K562 (cell line): ENCODE results near the gene GAD1. TPM values are rescaled to one million over a fixed set of nuclear protein-coding genes. Genes with fewer than 3 reads are reported as not detected.

ENCODE experiments used
- ATAC-seq: fragments of 200-7000 bp; cut with Tn5 transposase; 3 replicates; pipeline ENCODE4 v1.9.1; 2020; ENCODE audit warnings: moderate library complexity
- BruUV-seq: library from RNA; stranded (reverse); fragments of 400-500 nt; replicated peaks from 2 replicates; lab custom pipeline; 2021; lab: Mats Ljungman, UMichigan
- CTCF ChIA-PET: fragments of 300-600 bp; formaldehyde crosslinking; extraction: SDS; loops from one replicate; lab custom pipeline; 2021; ENCODE audit warnings: low intra/inter-chr PET ratio; lab: Yijun Ruan, JAX
- POLR2A ChIA-PET: fragments of 300-600, 350-650 bp; sonication (Branson Sonifier 250); formaldehyde crosslinking; extraction: SDS; loops from one replicate; lab custom pipeline; 2021; ENCODE audit warnings: antibody characterized with exemption, inconsistent platforms; lab: Yijun Ruan, JAX
- DNase-seq, 4 experiments: peaks; one replicate each; pipeline versions ENCODE4 v3.0.0 to v3.0.0-alpha.2; 2011 to 2018; ENCODE audit warnings: low spot score in 3 of 4, mixed read lengths in 3 of 4; ENCODE audit errors: extremely low read depth in 1 of 4
- FAIRE-seq: peaks from 2 replicates; lab custom pipeline; 2011; peaks lifted over from hg19 to GRCh38; lab: Jason Lieb, UNC
- H2AFZ ChIP-seq: 2 replicates; pipeline ENCODE4 v1.6.0; 2011; ENCODE audit warnings: low read depth, low read length, control low read depth, inconsistent platforms
- H3K27ac ChIP-seq: fragments of 200-600 bp; 3 replicates; pipeline ENCODE4 v1.8.0; 2011; ENCODE audit warnings: low read depth, mild to moderate bottlenecking, control low read depth, inconsistent platforms, low read length, moderate library complexity, mixed read lengths; ENCODE audit errors: extremely low read depth
- H3K27me3 ChIP-seq, 2 experiments: fragments of 300-600 bp in 1 of 2; 2 replicates in 1 of 2; 3 replicates in 1 of 2; pipeline versions ENCODE4 v1.6.0 to v1.8.0; 2011; ENCODE audit warnings: inconsistent platforms in 2 of 2, low read length in 2 of 2, mild to moderate bottlenecking in 1 of 2, mixed read lengths in 1 of 2, moderate library complexity in 1 of 2; ENCODE audit not compliant: control insufficient read depth in 2 of 2, insufficient read depth in 2 of 2
- H3K36me3 ChIP-seq: fragments of 300-600 bp; 3 replicates; pipeline ENCODE4 v1.8.0; 2011; ENCODE audit warnings: mild to moderate bottlenecking, low read length, inconsistent platforms; ENCODE audit not compliant: control insufficient read depth, insufficient read depth
- H3K4me1 ChIP-seq, 2 experiments: fragments of 200-600 bp in 1 of 2; replicated peaks in 1 of 2; 2 replicates in 1 of 2; 3 replicates in 1 of 2; pipeline versions ENCODE4 v1.5.1 to v1.8.0; 2011; ENCODE audit warnings: inconsistent platforms in 2 of 2, low read length in 2 of 2, mild to moderate bottlenecking in 1 of 2, mixed read lengths in 1 of 2, moderate library complexity in 1 of 2; ENCODE audit not compliant: control insufficient read depth in 2 of 2, insufficient read depth in 2 of 2
- H3K4me2 ChIP-seq: 2 replicates; pipeline ENCODE4 v1.6.1; 2011; ENCODE audit warnings: low read length, control low read depth, inconsistent platforms, mixed read lengths; ENCODE audit not compliant: insufficient read depth
- H3K4me3 ChIP-seq: fragments of 200-600 bp; sonication (generic), shearing (Covaris generic); 2 replicates; pipeline ENCODE4 v1.5.1; 2016; ENCODE audit warnings: control low read depth, inconsistent platforms
- H3K79me2 ChIP-seq: fragments of 200-600 bp; 3 replicates; pipeline ENCODE4 v1.8.0; 2011; ENCODE audit warnings: low read length, inconsistent platforms; ENCODE audit not compliant: control insufficient read depth, insufficient read depth
- H3K9ac ChIP-seq, 2 experiments: 2 replicates each; pipeline versions ENCODE4 v1.6.0 to v1.6.1; 2011; ENCODE audit warnings: low read depth in 2 of 2, low read length in 2 of 2, control low read depth in 1 of 2, inconsistent platforms in 1 of 2, mild to moderate bottlenecking in 1 of 2, mixed read lengths in 1 of 2; ENCODE audit not compliant: insufficient read depth in 1 of 2
- H3K9me1 ChIP-seq: one replicate; pipeline ENCODE4 v1.6.0; 2011; ENCODE audit warnings: inconsistent platforms, mild to moderate bottlenecking, low read length, moderate library complexity; ENCODE audit not compliant: control insufficient read depth, insufficient read depth
- H3K9me3 ChIP-seq: replicated peaks from 2 replicates; pipeline ENCODE4 v1.5.1; 2011; ENCODE audit warnings: low read depth, low read length, inconsistent platforms; ENCODE audit not compliant: control insufficient read depth, insufficient read depth
- H4K20me1 ChIP-seq: replicated peaks from 2 replicates; pipeline ENCODE4 v1.6.1; 2011; ENCODE audit warnings: low read length, inconsistent platforms, mixed read lengths; ENCODE audit not compliant: control insufficient read depth, insufficient read depth
- BCOR ChIP-seq: fragments of 450-650 bp; IDR thresholded peaks from 2 replicates; pipeline ENCODE4 v1.6.1; 2016
- HCFC1 ChIP-seq: IDR thresholded peaks from 2 replicates; pipeline ENCODE4 v1.6.1; 2012; ENCODE audit warnings: low read depth, low read length, improper control_type of control experiment
- KLF16 ChIP-seq: IDR thresholded peaks from 2 replicates; pipeline ENCODE4 v1.6.1; 2016; ENCODE audit warnings: antibody characterized with exemption
- PRDM10 ChIP-seq: fragments of 450-650 bp; IDR thresholded peaks from 2 replicates; pipeline ENCODE4 v1.6.1; 2018; ENCODE audit not compliant: partially characterized antibody
- STAT6 ChIP-seq: sonication (generic); formaldehyde crosslinking; IDR thresholded peaks from 2 replicates; pipeline ENCODE4 v1.8.1; 2023; ENCODE audit warnings: mild to moderate bottlenecking, missing genetic modification reagents
- TAF7 ChIP-seq: fragments of 450-650 bp; IDR thresholded peaks from 2 replicates; pipeline ENCODE4 v1.6.1; 2016; ENCODE audit warnings: missing genetic modification characterization, missing compliant biosample characterization
- TCF3 ChIP-seq: sonication (generic); formaldehyde crosslinking; IDR thresholded peaks from 2 replicates; pipeline ENCODE4 v1.4.0; 2020; ENCODE audit warnings: mild to moderate bottlenecking, missing genetic modification reagents
- ZKSCAN8 ChIP-seq: fragments of 200-800 bp; sonication (Bioruptor generic); IDR thresholded peaks from 2 replicates; pipeline ENCODE4 v1.6.1; 2016; ENCODE audit warnings: missing genetic modification characterization, missing compliant biosample characterization
- ZNF140 ChIP-seq: fragments of 250-450 bp; sonication (Bioruptor Pico); IDR thresholded peaks from 2 replicates; pipeline ENCODE4 v1.8.0; 2021; ENCODE audit warnings: moderate library complexity, mild to moderate bottlenecking, inconsistent platforms
- ZNF561 ChIP-seq: fragments of 450-650 bp; formaldehyde crosslinking; conservative IDR thresholded peaks from 2 replicates; pipeline ENCODE4 v1.4.0; 2020; ENCODE audit warnings: mild to moderate bottlenecking, moderate library complexity
- in situ Hi-C: fragments of 300-500 bp; cut with MboI; formaldehyde crosslinking; loops from 4 replicates; pipeline ENCODE4 v1.15.0; 2018; ENCODE audit warnings: inconsistent platforms, mixed read lengths
- intact Hi-C: fragments of 100-400 bp; cut with micrococcal nuclease; formaldehyde crosslinking; loops from 2 replicates; pipeline ENCODE4 v1.14.2; 2022
- polyA plus RNA-seq, 8 experiments: library from polyadenylated mRNA; depleted of rRNA in 4 of 8; stranded (reverse) in 5 of 8; unstranded in 3 of 8; fragments of >200 nt; fragmentation: Nextera tagmentation in 2 of 8; fragmentation: Illumina TruSeq in 1 of 8; extraction: Ambion mirVana in 2 of 8; extraction: Trizol in 1 of 8; gene quantifications; 2 replicates each; pipeline versions ENCODE4 v1.2.1 to v1.2.3, GENCODE V29; 2011 to 2014; ENCODE audit warnings: inconsistent platforms in 1 of 8, missing spikeins in 1 of 8
- total RNA-seq, 7 experiments: library from RNA; depleted of rRNA in 6 of 7; stranded (reverse); fragments of >200 nt in 6 of 7; fragmentation: Illumina TruSeq in 2 of 7; extraction: Trizol in 2 of 7; gene quantifications; 2 replicates each; pipeline versions ENCODE4 v1.2.1 to v1.2.3, GENCODE V29; 2011 to 2021; ENCODE audit warnings: low replicate concordance in 1 of 7
- TF ChIP-seq, protein P1 (sequence below), 2 experiments: fragments of 450-650 bp in 1 of 2; IDR thresholded peaks; 2 replicates each; pipeline ENCODE4 v1.6.1; 2011 to 2017; ENCODE audit warnings: low read depth in 2 of 2, antibody characterized with exemption in 1 of 2, borderline replicate concordance in 1 of 2, low read length in 1 of 2, mild to moderate bottlenecking in 1 of 2, mixed read lengths in 1 of 2; ENCODE audit not compliant: control insufficient read depth in 1 of 2
- TF ChIP-seq, protein P2 (sequence below): fragments of 450-650 bp; IDR thresholded peaks from 2 replicates; pipeline ENCODE4 v1.6.1; 2016; ENCODE audit warnings: low read depth, mild to moderate bottlenecking, moderate library complexity

The GAD1 gene
- total and polyA plus RNA-seq, 9 of the 15 experiments (the other 6 are each of a cell fraction or from before 2014, with no cell fraction given), result 2.7 to 29.1 (median 15.7) TPM

- H3K4me3 ChIP-seq, result no peak overlapping the region
- ChIA-PET POLR2A (interaction anchor here (0.6 to 0.8 kb wide), 2 partner anchors 10 to 12 kb away, joined by 3 read pairs; no protein-coding TSS in a partner anchor), CTCF (no interaction called here)
- in situ Hi-C loops, result no loop called here
- BruUV-seq, result no TSS peak
- H3K27me3 ChIP-seq, result peaks cover 22 to 29% of the 10 kb centered on the region in 2 experiments; a peak in 4 of 5 replicates
- no peak overlapping the region for H3K9ac ChIP-seq
- FAIRE-seq, result no peak
- DNase-seq, result no peak
- intact Hi-C loops, result no loop called here
- no peaks in the 10 kb centered on the region for H3K36me3 ChIP-seq
- no peaks in the 10 kb centered on the region for H3K9me3 ChIP-seq
- H4K20me1 ChIP-seq, result no peaks in the 10 kb centered on the region
- no peaks in the 10 kb centered on the region for H3K79me2 ChIP-seq
- no peak overlapping the region for H3K4me2 ChIP-seq
- ATAC-seq, result no peak
- H3K4me1 ChIP-seq, result no peaks in the 10 kb centered on the region
- H3K27ac ChIP-seq, result no peak overlapping the region
- no peaks in the 10 kb centered on the region for H3K9me1 ChIP-seq
- no peak overlapping the region for H2AFZ ChIP-seq
- TF ChIP-seq STAT6 (CRISPR knock-in tag) (no peak), KLF16 (no peak), ZNF140 (no peak), HCFC1 (no peak), TAF7 (tag) (no peak), BCOR (no peak), ZKSCAN8 (no peak), PRDM10 (no peak), TCF3 (no peak), ZNF561 (CRISPR knock-in tag) (no peak)
- TF ChIP-seq, protein P1, sequence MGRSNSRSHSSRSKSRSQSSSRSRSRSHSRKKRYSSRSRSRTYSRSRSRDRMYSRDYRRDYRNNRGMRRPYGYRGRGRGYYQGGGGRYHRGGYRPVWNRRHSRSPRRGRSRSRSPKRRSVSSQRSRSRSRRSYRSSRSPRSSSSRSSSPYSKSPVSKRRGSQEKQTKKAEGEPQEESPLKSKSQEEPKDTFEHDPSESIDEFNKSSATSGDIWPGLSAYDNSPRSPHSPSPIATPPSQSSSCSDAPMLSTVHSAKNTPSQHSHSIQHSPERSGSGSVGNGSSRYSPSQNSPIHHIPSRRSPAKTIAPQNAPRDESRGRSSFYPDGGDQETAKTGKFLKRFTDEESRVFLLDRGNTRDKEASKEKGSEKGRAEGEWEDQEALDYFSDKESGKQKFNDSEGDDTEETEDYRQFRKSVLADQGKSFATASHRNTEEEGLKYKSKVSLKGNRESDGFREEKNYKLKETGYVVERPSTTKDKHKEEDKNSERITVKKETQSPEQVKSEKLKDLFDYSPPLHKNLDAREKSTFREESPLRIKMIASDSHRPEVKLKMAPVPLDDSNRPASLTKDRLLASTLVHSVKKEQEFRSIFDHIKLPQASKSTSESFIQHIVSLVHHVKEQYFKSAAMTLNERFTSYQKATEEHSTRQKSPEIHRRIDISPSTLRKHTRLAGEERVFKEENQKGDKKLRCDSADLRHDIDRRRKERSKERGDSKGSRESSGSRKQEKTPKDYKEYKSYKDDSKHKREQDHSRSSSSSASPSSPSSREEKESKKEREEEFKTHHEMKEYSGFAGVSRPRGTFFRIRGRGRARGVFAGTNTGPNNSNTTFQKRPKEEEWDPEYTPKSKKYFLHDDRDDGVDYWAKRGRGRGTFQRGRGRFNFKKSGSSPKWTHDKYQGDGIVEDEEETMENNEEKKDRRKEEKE (IDR thresholded peaks at IDR 0.05; ENCODE audit: borderline replicate concordance in 1 of 2, control insufficient read depth in 1 of 2, low read depth in 2 of 2, low read length in 1 of 2), result no peak
- TF ChIP-seq, protein P2, sequence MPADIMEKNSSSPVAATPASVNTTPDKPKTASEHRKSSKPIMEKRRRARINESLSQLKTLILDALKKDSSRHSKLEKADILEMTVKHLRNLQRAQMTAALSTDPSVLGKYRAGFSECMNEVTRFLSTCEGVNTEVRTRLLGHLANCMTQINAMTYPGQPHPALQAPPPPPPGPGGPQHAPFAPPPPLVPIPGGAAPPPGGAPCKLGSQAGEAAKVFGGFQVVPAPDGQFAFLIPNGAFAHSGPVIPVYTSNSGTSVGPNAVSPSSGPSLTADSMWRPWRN, result no peak
These were observed 70.8 kb downstream of the GAD1 start for GRCh38 chr2:170887496-170887895.
